Measurements from ENCODE around the gene LY6G5B.

GRCh38 chr6:31700740-31701401 is 31.1 kb downstream of the LY6G5B start:
- TF ChIP-seq CTCF (IDR thresholded peaks at IDR 0.05 in 8 of 11, conservative IDR thresholded peaks at IDR 0.05 in 3 of 11) = no peak
- TF ChIP-seq POLR2A (IDR thresholded peaks at IDR 0.05) = no peak
- no peak for TF ChIP-seq POLR2AphosphoS5 (IDR thresholded peaks at IDR 0.05)

All from spleen (tissue), 7 donors.